CD4-positive, alpha-beta T cell treated with Interleukin-15 for 1 hour (primary cell): ENCODE measurements around the gene BDP1.
"Not testable (repeated sequence)": the region's sequence is repeated elsewhere in the genome, so short reads cannot be mapped to it uniquely, and the experiment has no call there.

Experiments used
- DNase-seq: peaks from one replicate; pipeline ENCODE4 v3.0.0-alpha.2; 2020

The BDP1 gene

GRCh38 chr5:71455427-71456361, at the start of gene BDP1:
Gene BDP1 (plus strand): TSS chr5:71455651. CDS start chr5:71455878, 227 bp downstream.
- DNase-seq: peak; percentile 95

- DNase-seq: not testable (repeated sequence)
These were observed 45.4 kb upstream of the BDP1 start for GRCh38 chr5:71410088-71410487.

- DNase-seq: not testable (repeated sequence)
These were observed 39.8 kb upstream of the BDP1 start for GRCh38 chr5:71415626-71416025.

GRCh38 chr5:71418026-71418425, 37.4 kb upstream of the BDP1 start:
- DNase-seq: not testable (repeated sequence)

GRCh38 chr5:71421278-71421677, 34.2 kb upstream of the BDP1 start:
- DNase-seq: not testable (repeated sequence)

GRCh38 chr5:71423896-71424295, 31.6 kb upstream of the BDP1 start:
- DNase-seq: not testable (repeated sequence)

GRCh38 chr5:71426686-71427474, 28.6 kb upstream of the BDP1 start:
- not testable (repeated sequence) for DNase-seq

- DNase-seq: not testable (repeated sequence)
These were observed 23.0 kb upstream of the BDP1 start for GRCh38 chr5:71432410-71432809.

GRCh38 chr5:71434825-71435224, 20.6 kb upstream of the BDP1 start:
- not testable (repeated sequence) for DNase-seq

- DNase-seq: not testable (repeated sequence)
These were observed 13.9 kb upstream of the BDP1 start for GRCh38 chr5:71441564-71441963.

- DNase-seq: not testable (repeated sequence)
These were observed 11.6 kb upstream of the BDP1 start for GRCh38 chr5:71443891-71444290.

- DNase-seq: not testable (repeated sequence)
These were observed 10.4 kb upstream of the BDP1 start for GRCh38 chr5:71445015-71445414.

- not testable (repeated sequence) for DNase-seq
These were observed 9.8 kb upstream of the BDP1 start for GRCh38 chr5:71445523-71446152.

GRCh38 chr5:71446540-71447216, 8.8 kb upstream of the BDP1 start:
- DNase-seq: not testable (repeated sequence)

GRCh38 chr5:71447218-71447808, 8.1 kb upstream of the BDP1 start:
- DNase-seq: peak; percentile 51

- DNase-seq: no peak
These were observed 2.6 kb upstream of the BDP1 start for GRCh38 chr5:71452876-71453275.

GRCh38 chr5:71454913-71455312, 538 bp upstream of the BDP1 start:
- no peak for DNase-seq

- no peak for DNase-seq
These were observed 902 bp downstream of the BDP1 start for GRCh38 chr5:71456362-71456743.

- DNase-seq: no peak
These were observed 1.7 kb downstream of the BDP1 start for GRCh38 chr5:71457106-71457505.

GRCh38 chr5:71460693-71461092, 5.2 kb downstream of the BDP1 start:
- no peak for DNase-seq

- no peak for DNase-seq
These were observed 5.9 kb downstream of the BDP1 start for GRCh38 chr5:71461360-71461759.

- DNase-seq: no peak
These were observed 15.7 kb downstream of the BDP1 start for GRCh38 chr5:71471193-71471592.
